SU-DHL-6 (cell line): Measurements from ENCODE around the gene ANKS1B.
"Not testable (repeated sequence)": the region's sequence is repeated elsewhere in the genome, so short reads cannot be mapped to it uniquely, and the experiment has no call there.

Experiments used
- H2AFZ ChIP-seq: fragments of 200-600 bp; sonication (generic); 2 replicates; pipeline ENCODE4 v1.6.1; 2014; ENCODE audit warnings: low read depth, mild to moderate bottlenecking, moderate library complexity, mixed read lengths, antibody characterized with exemption, low read length; ENCODE audit not compliant: severe bottlenecking
- H3F3A ChIP-seq: fragments of 200-600 bp; shearing (Covaris generic); 2 replicates; pipeline ENCODE4 v1.6.0; 2016; ENCODE audit warnings: antibody characterized with exemption, mild to moderate bottlenecking; ENCODE audit not compliant: insufficient read depth
- H3K27ac ChIP-seq: fragments of 200-600 bp; sonication (generic); 2 replicates; pipeline ENCODE4 v1.5.1; 2016; ENCODE audit warnings: low read depth, mild to moderate bottlenecking, low read length, moderate library complexity, mixed read lengths
- H3K27me3 ChIP-seq: fragments of 200-600 bp; sonication (generic), shearing (Covaris generic); 2 replicates; pipeline ENCODE4 v1.6.0; 2014; ENCODE audit warnings: mild to moderate bottlenecking, low read length
- H3K36me3 ChIP-seq: fragments of 200-600 bp; sonication (generic); 2 replicates; pipeline ENCODE4 v1.6.1; 2014; ENCODE audit warnings: mild to moderate bottlenecking, low read length, mixed read lengths
- H3K4me2 ChIP-seq: fragments of 300-600, 200-600 bp; shearing (Covaris generic), sonication (generic); 2 replicates; pipeline ENCODE4 v1.6.0; 2014; ENCODE audit warnings: low read length, low read depth, mild to moderate bottlenecking; ENCODE audit not compliant: poor library complexity, severe bottlenecking
- H3K4me3 ChIP-seq: fragments of 200-600 bp; sonication (generic); 2 replicates; pipeline ENCODE4 v1.5.1; 2014; ENCODE audit warnings: antibody characterized with exemption, low read length, mild to moderate bottlenecking, mixed read lengths; ENCODE audit not compliant: insufficient read depth, poor library complexity, severe bottlenecking
- H3K79me2 ChIP-seq: fragments of 200-600 bp; sonication (generic); 2 replicates; pipeline ENCODE4 v1.6.1; 2014; ENCODE audit warnings: mild to moderate bottlenecking, low read length, moderate library complexity; ENCODE audit not compliant: insufficient read depth
- H3K9ac ChIP-seq: fragments of 200-600 bp; sonication (generic); 2 replicates; pipeline ENCODE4 v1.7.0; 2014; ENCODE audit warnings: mild to moderate bottlenecking, low read length
- H3K9me2 ChIP-seq: fragments of 200-600 bp; sonication (generic); replicated peaks from 2 replicates; pipeline ENCODE4 v1.6.1; 2014; ENCODE audit warnings: low read length; ENCODE audit not compliant: insufficient read depth
- H3K9me3 ChIP-seq: fragments of 200-600 bp; sonication (generic); 2 replicates; pipeline ENCODE4 v1.6.1; 2014; ENCODE audit warnings: low read length, mixed read lengths; ENCODE audit not compliant: insufficient read depth
- H4K20me1 ChIP-seq: fragments of 200-600 bp; sonication (generic); 2 replicates; pipeline ENCODE4 v1.6.1; 2014; ENCODE audit warnings: low read depth, mild to moderate bottlenecking, antibody characterized with exemption, low read length, moderate library complexity, mixed read lengths
- CTCF ChIP-seq: fragments of 200-600 bp; sonication (generic); IDR thresholded peaks from one replicate; pipeline ENCODE4 v1.5.1; 2017; ENCODE audit warnings: antibody characterized with exemption, mild to moderate bottlenecking, low read length, moderate library complexity; ENCODE audit not compliant: insufficient read depth, poor library complexity, severe bottlenecking
- EZH2phosphoT487 ChIP-seq: fragments of 200-600 bp; sonication (generic), shearing (Covaris generic); conservative IDR thresholded peaks from 2 replicates; pipeline ENCODE4 v1.6.1; 2018; ENCODE audit warnings: mild to moderate bottlenecking, antibody characterized with exemption, low read length, moderate library complexity, mixed read lengths

The ANKS1B gene

GRCh38 chr12:99039367-99040120 is 945.2 kb downstream of the ANKS1B start:
- H3K9me2 ChIP-seq: no peaks in the 10 kb centered on the region
- no peak overlapping the region for H3K4me2 ChIP-seq
- H3K4me3 ChIP-seq: no peak overlapping the region
- H2AFZ ChIP-seq: no peak overlapping the region
- H3F3A ChIP-seq: no peaks in the 10 kb centered on the region
- H3K9me3 ChIP-seq: no peaks in the 10 kb centered on the region
- H3K79me2 ChIP-seq: no peaks in the 10 kb centered on the region
- H3K9ac ChIP-seq: no peak overlapping the region
- H3K36me3 ChIP-seq: no peaks in the 10 kb centered on the region
- H4K20me1 ChIP-seq: no peaks in the 10 kb centered on the region
- no peaks in the 10 kb centered on the region for H3K27me3 ChIP-seq
- no peak for TF ChIP-seq EZH2phosphoT487
- TF ChIP-seq CTCF: no peak
- no peak overlapping the region for H3K27ac ChIP-seq

- Histone ChIP-seq H3K9me2 (no peaks in the 10 kb centered on the region), H2AFZ (no peak overlapping the region), H3K36me3 (no peaks in the 10 kb centered on the region), H3K9ac (no peak overlapping the region), H3K9me3 (no peaks in the 10 kb centered on the region), H3F3A (no peaks in the 10 kb centered on the region), H3K27ac (no peak overlapping the region), H4K20me1 (no peaks in the 10 kb centered on the region), H3K4me2 (no peak overlapping the region), H3K4me3 (no peak overlapping the region), H3K27me3 (no peaks in the 10 kb centered on the region), H3K79me2 (no peaks in the 10 kb centered on the region)
- TF ChIP-seq CTCF (no peak), EZH2phosphoT487 (no peak)
Observed at GRCh38 chr12:99036566-99036965, 948.2 kb downstream of the ANKS1B start.

- Histone ChIP-seq H3K9me2 (no peaks in the 10 kb centered on the region), H3K4me3 (no peak overlapping the region), H3K27me3 (no peaks in the 10 kb centered on the region), H3K4me2 (no peak overlapping the region), H3K9ac (no peak overlapping the region), H3K27ac (no peak overlapping the region), H2AFZ (no peak overlapping the region), H3F3A (no peaks in the 10 kb centered on the region), H3K79me2 (no peaks in the 10 kb centered on the region), H3K9me3 (no peaks in the 10 kb centered on the region), H3K36me3 (no peaks in the 10 kb centered on the region), H4K20me1 (no peaks in the 10 kb centered on the region)
- no peak for TF ChIP-seq EZH2phosphoT487
- no peak for TF ChIP-seq CTCF
Observed at GRCh38 chr12:99035803-99036202, 948.9 kb downstream of the ANKS1B start.

- H3K9me3 ChIP-seq, H4K20me1 ChIP-seq, H3K27me3 ChIP-seq, H3K9me2 ChIP-seq, H3K4me3 ChIP-seq, H3K27ac ChIP-seq, H3F3A ChIP-seq, H3K9ac ChIP-seq, H2AFZ ChIP-seq, H3K79me2 ChIP-seq, H3K4me2 ChIP-seq, H3K36me3 ChIP-seq: not testable (repeated sequence)
Observed at GRCh38 chr12:99034201-99034600, 950.5 kb downstream of the ANKS1B start.
